Heart right ventricle (tissue), 16 donors: ENCODE measurements around the gene ITGB6. TPM values are rescaled to one million over a fixed set of nuclear protein-coding genes. Genes with fewer than 3 reads are reported as not detected.
A peak's percentile ranks its signal among the peaks of the same experiment; 100 is the strongest.

Source experiments
- ATAC-seq, 8 donors: fragments of 200-7000 bp; cut with Tn5 transposase; one replicate each; pipeline ENCODE4 v1.9.1; 2020; ENCODE audit warnings: mild to moderate bottlenecking in 8 of 8, moderate library complexity in 8 of 8, moderate number of reproducible peaks in 1 of 8
- DNase-seq, 2 donors: peaks; one replicate each; pipeline ENCODE4 v3.0.0-alpha.2; 2020
- H3K27ac ChIP-seq, 10 donors: fragments of 200-600 bp; sonication (generic) in 2 of 10; one replicate each; pipeline versions ENCODE4 v1.5.0 to v1.8.0; 2020 to 2022; ENCODE audit warnings: mild to moderate bottlenecking in 3 of 10
- H3K27me3 ChIP-seq, 7 donors: fragments of 200-600 bp; one replicate each; pipeline ENCODE4 v1.8.0; 2021 to 2022; ENCODE audit warnings: mild to moderate bottlenecking in 2 of 7
- H3K36me3 ChIP-seq, 9 donors: fragments of 200-600 bp; sonication (generic) in 1 of 9; one replicate each; pipeline versions ENCODE4 v1.5.0 to v1.8.0; 2020 to 2022; ENCODE audit warnings: mild to moderate bottlenecking in 2 of 9
- H3K4me1 ChIP-seq, 9 donors: fragments of 200-600 bp; sonication (generic) in 1 of 9; one replicate each; pipeline versions ENCODE4 v1.5.0 to v1.8.0; 2020 to 2022; ENCODE audit warnings: mild to moderate bottlenecking in 4 of 9
- H3K4me3 ChIP-seq, 10 donors: fragments of 200-600 bp; sonication (generic) in 2 of 10; one replicate each; pipeline versions ENCODE4 v1.5.0 to v1.8.0; 2020 to 2022; ENCODE audit warnings: mild to moderate bottlenecking in 7 of 10, moderate library complexity in 2 of 10
- H3K9me3 ChIP-seq, 11 donors: fragments of 200-600 bp in 10 of 11; sonication (generic) in 2 of 11; one replicate each; pipeline versions ENCODE4 v1.5.0 to v1.8.0; 2013 to 2022; ENCODE audit warnings: mild to moderate bottlenecking in 2 of 11, control low read depth in 1 of 11, moderate library complexity in 1 of 11
- WGBS, 2 donors: extraction: QIAGEN DNeasy Blood & Tissue Kit; methylation state at CpG; one replicate each; pipeline ENCODE4 v1.1.7; 2013; ENCODE audit warnings: inconsistent platforms in 1 of 2; 5-methylcytosine and 5-hydroxymethylcytosine counted together
- intact Hi-C, 10 donors: fragments of 100-400 bp; cut with DNase I; formaldehyde crosslinking; loops; one replicate each; pipeline versions ENCODE4 v1.11.1 to v1.14.2; 2022
- polyA plus RNA-seq, 2 donors: library from polyadenylated mRNA; stranded (reverse); fragments of 200-250 nt; gene quantifications; one replicate each; pipeline ENCODE4 v1.2.3, GENCODE V29; 2013
- total RNA-seq, 10 donors: library from RNA; stranded (reverse); fragmentation: NEBNext Ultra II Directional in 3 of 10; extraction: Animal tissue kit (Norgen Biotek cat#: 25700) in 3 of 10; gene quantifications; one replicate each; pipeline versions ENCODE4 v1.2.1 to v1.2.4, GENCODE V29; 2021 to 2023
- TF ChIP-seq, protein P1 (sequence below), 9 donors: fragments of 200-600 bp; sonication (generic) in 2 of 9; IDR thresholded peaks; one replicate each; pipeline versions ENCODE4 v1.5.0 to v1.8.0; 2021 to 2022; ENCODE audit warnings: antibody characterized with exemption in 9 of 9, mild to moderate bottlenecking in 5 of 9, moderate library complexity in 1 of 9
- donor health status: Arrhythmogenic right ventricular cardiomyopathy.
- donor health status: ischemic (EF 13 %, LVEDD 7.1; RV severe dilation, severe dysfunction).
- donor health status: healthy with polysubstance abuse.
- donor health status: DM: no; HTN: yes; CAD: no.
- donor health status: DM: no; HTN: no; CAD: no.
- donor health status: ischemic (EF 25% LVEDD 6.9; RV normal size, moderate dysfunction).
- donor health status: ischemic (EF 25% LVEDD 5.7; RV mildly dilated, moderate dysfunction).
- donor health status: healthy.
- donor health status: DM: yes; HTN: yes; CAD: no.
- donor health status: Ischemic cardiomyopathy.
- donor health status: ischemic (EF 35%, LVEDD 5.7; RV mildly dilated, moderate dysfunction).
- donor health status: nonischemic (EF 11% LVEDD 7.7; RV severe dilation, severe dysfunction).
- donor health status: DM: yes; HTN: yes; CAD: no.
- donor health status: PGD.
- donor health status: ischemic (EF 29% LVEDD 5.4; RV normal size, mild dysfunction).
- donor health status: nonischemic (EF 23%, LVEDD 6.1; RV moderate dilation, normal function).

ITGB6 gene
- total and polyA plus RNA-seq, 12 donors: 0.09 to 3.5 (median 1.2) TPM

GRCh38 chr2:160052531-160052930, 147.5 kb downstream of the ITGB6 start:
- no peak for DNase-seq
- Histone ChIP-seq H3K4me1 (peaks cover 0 to 14% (median 4%) of the 10 kb centered on the region in 9 donors), H3K27me3 (no peaks in the 10 kb centered on the region), H3K36me3 (no peaks in the 10 kb centered on the region), H3K4me3 (no peak overlapping the region), H3K9me3 (no peaks in the 10 kb centered on the region), H3K27ac (no peak overlapping the region)
- intact Hi-C loops: no loop called here
- no peak for ATAC-seq
- 90 to 91% methylated on average over 2 of the region's 2 CpGs for WGBS, 2 donors
- TF ChIP-seq, protein P1, sequence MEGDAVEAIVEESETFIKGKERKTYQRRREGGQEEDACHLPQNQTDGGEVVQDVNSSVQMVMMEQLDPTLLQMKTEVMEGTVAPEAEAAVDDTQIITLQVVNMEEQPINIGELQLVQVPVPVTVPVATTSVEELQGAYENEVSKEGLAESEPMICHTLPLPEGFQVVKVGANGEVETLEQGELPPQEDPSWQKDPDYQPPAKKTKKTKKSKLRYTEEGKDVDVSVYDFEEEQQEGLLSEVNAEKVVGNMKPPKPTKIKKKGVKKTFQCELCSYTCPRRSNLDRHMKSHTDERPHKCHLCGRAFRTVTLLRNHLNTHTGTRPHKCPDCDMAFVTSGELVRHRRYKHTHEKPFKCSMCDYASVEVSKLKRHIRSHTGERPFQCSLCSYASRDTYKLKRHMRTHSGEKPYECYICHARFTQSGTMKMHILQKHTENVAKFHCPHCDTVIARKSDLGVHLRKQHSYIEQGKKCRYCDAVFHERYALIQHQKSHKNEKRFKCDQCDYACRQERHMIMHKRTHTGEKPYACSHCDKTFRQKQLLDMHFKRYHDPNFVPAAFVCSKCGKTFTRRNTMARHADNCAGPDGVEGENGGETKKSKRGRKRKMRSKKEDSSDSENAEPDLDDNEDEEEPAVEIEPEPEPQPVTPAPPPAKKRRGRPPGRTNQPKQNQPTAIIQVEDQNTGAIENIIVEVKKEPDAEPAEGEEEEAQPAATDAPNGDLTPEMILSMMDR (IDR thresholded peaks at IDR 0.05): no peak

DNA sequence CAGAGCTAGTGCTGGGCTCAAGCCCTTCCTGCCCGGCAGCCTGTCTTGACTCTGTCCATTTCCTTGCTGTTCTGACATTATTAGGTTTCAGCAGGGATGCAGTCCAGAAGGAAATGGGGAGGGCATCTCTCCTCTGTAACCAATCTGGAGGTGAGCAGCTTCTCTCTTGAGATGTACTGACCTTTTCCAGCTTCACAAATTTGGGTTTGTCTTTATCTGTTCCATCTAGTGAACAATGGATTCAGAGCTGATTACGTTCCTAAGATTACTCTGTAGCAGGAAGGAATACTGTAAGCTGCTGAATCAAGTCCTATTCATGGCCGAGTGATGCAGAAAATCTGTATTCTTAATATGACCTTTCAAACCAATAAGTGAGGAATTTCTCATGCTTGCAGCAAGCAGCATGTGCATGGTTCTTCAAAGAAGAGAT, 148.7 kb downstream of the ITGB6 start:
- TF ChIP-seq, protein P1 (IDR thresholded peaks at IDR 0.05): no peak
- Histone ChIP-seq H3K36me3 (no peaks in the 10 kb centered on the region), H3K9me3 (no peaks in the 10 kb centered on the region), H3K27ac (no peak overlapping the region), H3K4me1 (peaks cover 0 to 14% (median 4%) of the 10 kb centered on the region in 9 donors), H3K4me3 (no peak overlapping the region), H3K27me3 (no peaks in the 10 kb centered on the region)
- DNase-seq: no peak
- ATAC-seq: peak in 1 of 8 donors; percentile 13
- WGBS, 2 donors: 52 to 62% methylated on average over 3 of the region's 3 CpGs
- intact Hi-C loops: no loop called here

GRCh38 chr2:160050147-160050546, 149.9 kb downstream of the ITGB6 start:
- H3K9me3 ChIP-seq: no peaks in the 10 kb centered on the region
- WGBS, 2 donors: 86% methylated on average over 3 of the region's 3 CpGs
- TF ChIP-seq, protein P1 (IDR thresholded peaks at IDR 0.05): no peak
- DNase-seq: no peak
- no peak for ATAC-seq
- H3K27ac ChIP-seq: no peak overlapping the region
- intact Hi-C loops: no loop called here
- H3K27me3 ChIP-seq: no peaks in the 10 kb centered on the region
- H3K36me3 ChIP-seq: no peaks in the 10 kb centered on the region
- H3K4me1 ChIP-seq: peaks cover 0 to 14% (median 4%) of the 10 kb centered on the region in 9 donors
- H3K4me3 ChIP-seq: no peak overlapping the region

Other genes with a start within 250 kb of the ITGB6 start
- 1 to 10 TPM; 1.5 to 3.7 (median 2.9) TPM for gene PLA2R1, start 137.7 kb downstream of the ITGB6 start, total RNA-seq
- 1 to 10 TPM in 1 of 2 donors, under 1 TPM in 1; 0.38 to 1.7 TPM for gene PLA2R1, start 137.7 kb downstream of the ITGB6 start, polyA plus RNA-seq